Thyroid gland (tissue), 4 donors: Measurements from ENCODE around the gene NPIPB8.

Source experiments
- CTCF ChIP-seq, 6 experiments: fragments of 200-600 bp in 3 of 6; fragments of 450-650 bp in 3 of 6; sonication (generic) in 3 of 6; IDR thresholded peaks; one replicate each; pipeline ENCODE4 v1.5.1; 2016 to 2019; ENCODE audit warnings: antibody characterized with exemption in 6 of 6, mild to moderate bottlenecking in 2 of 6, inconsistent platforms in 1 of 6, moderate library complexity in 1 of 6
- POLR2A ChIP-seq, 2 donors: fragments of 450-650 bp; IDR thresholded peaks; one replicate each; pipeline ENCODE4 v1.6.1; 2017; ENCODE audit warnings: antibody characterized with exemption in 2 of 2, mild to moderate bottlenecking in 2 of 2, moderate library complexity in 1 of 2

GRCh38 chr16:28590384-28591340 lies 47.2 kb upstream of the NPIPB8 start:
- TF ChIP-seq CTCF (IDR thresholded peaks at IDR 0.05) (no peak), POLR2A (IDR thresholded peaks at IDR 0.05) (no peak)
